Thoracic aorta (tissue), 2 donors: ENCODE data around the gene RNF31. TPM values are rescaled to one million over a fixed set of nuclear protein-coding genes. Genes with fewer than 3 reads are reported as not detected.

ENCODE experiments used
- ATAC-seq: fragments of 150-250 bp; one replicate; pipeline ENCODE4 v1.8.0; 2017; ENCODE audit warnings: low read depth; ENCODE audit not compliant: insufficient number of reproducible peaks, low FRiP score
- DNase-seq: peaks from one replicate; pipeline ENCODE4 v3.0.0-alpha.2; 2020; ENCODE audit warnings: low spot score
- H3K27ac ChIP-seq, 2 donors: fragments of 200-600 bp; sonication (generic); 1 replicate in 1 of 2; 2 replicates in 1 of 2; pipeline ENCODE4 v1.5.1; 2016; ENCODE audit warnings: mild to moderate bottlenecking in 2 of 2, moderate library complexity in 2 of 2
- H3K27me3 ChIP-seq: fragments of 200-600 bp; sonication (generic); replicated peaks from 2 replicates; pipeline ENCODE4 v1.6.0; 2016; ENCODE audit warnings: mild to moderate bottlenecking; ENCODE audit not compliant: insufficient read depth
- H3K36me3 ChIP-seq: fragments of 200-600 bp; sonication (generic); one replicate; pipeline ENCODE4 v1.5.1; 2016
- H3K4me1 ChIP-seq, 2 donors: fragments of 200-600 bp; sonication (generic); 1 replicate in 1 of 2; 2 replicates in 1 of 2; pipeline versions ENCODE4 v1.5.1 to v1.6.0; 2016; ENCODE audit warnings: low read depth in 2 of 2, mild to moderate bottlenecking in 1 of 2; ENCODE audit not compliant: control insufficient read depth in 1 of 2
- H3K4me3 ChIP-seq: fragments of 200-600 bp; sonication (generic); 2 replicates; pipeline ENCODE4 v1.5.1; 2016; ENCODE audit warnings: mild to moderate bottlenecking
- H3K9me3 ChIP-seq: fragments of 200-600 bp; sonication (generic); 2 replicates; pipeline ENCODE4 v1.5.1; 2016
- total RNA-seq, 2 donors: library from RNA; depleted of rRNA; stranded (reverse); fragments of >200 nt; gene quantifications; one replicate each; pipeline versions ENCODE4 v1.1.0 to v1.2.3, GENCODE V29; 2016
- TF ChIP-seq, protein P1 (sequence below): fragments of 200-600 bp; sonication (generic); IDR thresholded peaks from one replicate; pipeline ENCODE4 v1.5.1; 2019; ENCODE audit warnings: antibody characterized with exemption

Gene RNF31
- total RNA-seq, 2 donors from 2014 or later: 60.4 to 94.6 TPM

DNA sequence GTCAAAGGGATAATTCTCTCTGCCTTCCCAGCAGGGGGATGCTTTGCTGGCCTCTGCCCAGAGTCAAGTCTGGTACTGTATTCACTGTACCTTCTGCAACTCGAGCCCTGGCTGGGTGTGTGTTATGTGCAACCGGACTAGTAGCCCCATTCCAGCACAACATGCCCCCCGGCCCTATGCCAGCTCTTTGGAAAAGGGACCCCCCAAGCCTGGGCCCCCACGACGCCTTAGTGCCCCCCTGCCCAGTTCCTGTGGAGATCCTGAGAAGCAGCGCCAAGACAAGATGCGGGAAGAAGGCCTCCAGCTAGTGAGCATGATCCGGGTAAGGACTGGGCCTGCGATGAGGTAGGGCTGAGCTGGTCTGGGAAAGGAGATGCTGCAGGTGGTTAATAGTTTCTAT lies 3.3 kb downstream of the RNF31 start:
- H3K4me1 ChIP-seq: peaks cover 11 to 23% of the 10 kb centered on the region in 2 donors
- TF ChIP-seq, protein P1, sequence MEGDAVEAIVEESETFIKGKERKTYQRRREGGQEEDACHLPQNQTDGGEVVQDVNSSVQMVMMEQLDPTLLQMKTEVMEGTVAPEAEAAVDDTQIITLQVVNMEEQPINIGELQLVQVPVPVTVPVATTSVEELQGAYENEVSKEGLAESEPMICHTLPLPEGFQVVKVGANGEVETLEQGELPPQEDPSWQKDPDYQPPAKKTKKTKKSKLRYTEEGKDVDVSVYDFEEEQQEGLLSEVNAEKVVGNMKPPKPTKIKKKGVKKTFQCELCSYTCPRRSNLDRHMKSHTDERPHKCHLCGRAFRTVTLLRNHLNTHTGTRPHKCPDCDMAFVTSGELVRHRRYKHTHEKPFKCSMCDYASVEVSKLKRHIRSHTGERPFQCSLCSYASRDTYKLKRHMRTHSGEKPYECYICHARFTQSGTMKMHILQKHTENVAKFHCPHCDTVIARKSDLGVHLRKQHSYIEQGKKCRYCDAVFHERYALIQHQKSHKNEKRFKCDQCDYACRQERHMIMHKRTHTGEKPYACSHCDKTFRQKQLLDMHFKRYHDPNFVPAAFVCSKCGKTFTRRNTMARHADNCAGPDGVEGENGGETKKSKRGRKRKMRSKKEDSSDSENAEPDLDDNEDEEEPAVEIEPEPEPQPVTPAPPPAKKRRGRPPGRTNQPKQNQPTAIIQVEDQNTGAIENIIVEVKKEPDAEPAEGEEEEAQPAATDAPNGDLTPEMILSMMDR: no peak
- H3K4me3 ChIP-seq: no peak overlapping the region
- no peaks in the 10 kb centered on the region for H3K27me3 ChIP-seq
- no peaks in the 10 kb centered on the region for H3K9me3 ChIP-seq
- ATAC-seq (no peak), DNase-seq (no peak)
- H3K36me3 ChIP-seq: peaks cover 40% of the 10 kb centered on the region
- H3K27ac ChIP-seq: no peak overlapping the region

DNA sequence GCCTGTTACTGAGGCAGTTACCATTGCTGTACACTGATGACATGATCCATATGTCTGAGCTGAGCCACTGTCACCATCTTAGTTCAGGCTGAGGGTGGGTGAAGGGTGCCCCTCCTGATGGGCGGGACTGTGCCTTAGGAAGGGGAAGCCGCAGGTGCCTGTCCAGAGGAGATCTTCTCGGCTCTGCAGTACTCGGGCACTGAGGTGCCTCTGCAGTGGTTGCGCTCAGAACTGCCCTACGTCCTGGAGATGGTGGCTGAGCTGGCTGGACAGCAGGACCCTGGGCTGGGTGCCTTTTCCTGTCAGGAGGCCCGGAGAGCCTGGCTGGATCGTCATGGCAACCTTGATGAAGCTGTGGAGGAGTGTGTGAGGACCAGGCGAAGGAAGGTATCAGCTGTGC lies 3.7 kb downstream of the RNF31 start:
- H3K9me3 ChIP-seq: no peaks in the 10 kb centered on the region

DNA sequence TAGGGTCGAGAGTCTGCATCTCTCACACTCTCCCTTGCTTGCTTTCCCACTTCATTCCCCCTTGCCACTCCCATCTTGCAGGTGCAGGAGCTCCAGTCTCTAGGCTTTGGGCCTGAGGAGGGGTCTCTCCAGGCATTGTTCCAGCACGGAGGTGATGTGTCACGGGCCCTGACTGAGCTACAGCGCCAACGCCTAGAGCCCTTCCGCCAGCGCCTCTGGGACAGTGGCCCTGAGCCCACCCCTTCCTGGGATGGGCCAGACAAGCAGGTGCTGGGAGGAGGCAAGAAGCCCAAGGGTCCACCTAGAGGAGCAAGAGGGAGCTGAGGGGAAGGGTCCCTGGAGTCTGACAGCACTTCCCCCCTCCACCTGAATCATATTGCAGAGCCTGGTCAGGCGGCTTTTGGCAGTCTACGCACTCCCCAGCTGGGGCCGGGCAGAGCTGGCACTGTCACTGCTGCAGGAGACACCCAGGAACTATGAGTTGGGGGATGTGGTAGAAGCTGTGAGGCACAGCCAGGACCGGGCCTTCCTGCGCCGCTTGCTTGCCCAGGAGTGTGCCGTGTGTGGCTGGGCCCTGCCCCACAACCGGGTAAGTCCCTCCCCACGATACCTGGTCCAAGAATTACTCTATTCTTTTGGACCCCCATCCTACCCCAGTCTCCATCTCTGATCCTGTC lies 4.2 kb downstream of the RNF31 start:
- Histone ChIP-seq H3K27me3 (no peaks in the 10 kb centered on the region), H3K4me1 (peaks cover 7 to 18% of the 10 kb centered on the region in 2 donors), H3K4me3 (no peak overlapping the region), H3K9me3 (no peaks in the 10 kb centered on the region), H3K36me3 (peaks cover 50% of the 10 kb centered on the region), H3K27ac (no peak overlapping the region)
- ATAC-seq: no peak
- TF ChIP-seq, protein P1: no peak
- no peak for DNase-seq

More for the DNA sequence above, 3.7 kb downstream of the RNF31 start:
- TF ChIP-seq, protein P1: no peak
- DNase-seq (no peak), ATAC-seq (no peak)
- Histone ChIP-seq H3K27ac (no peak overlapping the region), H3K36me3 (peaks cover 44% of the 10 kb centered on the region), H3K4me1 (peaks cover 7 to 19% of the 10 kb centered on the region in 2 donors), H3K4me3 (no peak overlapping the region), H3K27me3 (no peaks in the 10 kb centered on the region)

DNA sequence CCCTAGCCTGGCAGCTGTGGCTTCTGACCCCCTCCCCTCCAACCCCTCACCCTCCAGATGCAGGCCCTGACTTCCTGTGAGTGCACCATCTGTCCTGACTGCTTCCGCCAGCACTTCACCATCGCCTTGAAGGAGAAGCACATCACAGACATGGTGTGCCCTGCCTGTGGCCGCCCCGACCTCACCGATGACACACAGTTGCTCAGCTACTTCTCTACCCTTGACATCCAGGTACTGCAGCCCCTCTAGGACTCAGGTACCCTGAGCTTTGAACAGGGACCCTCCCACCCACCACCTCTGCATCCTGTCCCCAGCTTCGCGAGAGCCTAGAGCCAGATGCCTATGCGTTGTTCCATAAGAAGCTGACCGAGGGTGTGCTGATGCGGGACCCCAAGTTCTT lies 7.8 kb downstream of the RNF31 start:
- H3K4me3 ChIP-seq: no peak overlapping the region
- TF ChIP-seq, protein P1: no peak
- ATAC-seq (no peak), DNase-seq (no peak)
- H3K36me3 ChIP-seq: peaks cover 59% of the 10 kb centered on the region
- H3K27ac ChIP-seq: no peak overlapping the region
- H3K9me3 ChIP-seq: no peaks in the 10 kb centered on the region
- H3K27me3 ChIP-seq: no peaks in the 10 kb centered on the region
- H3K4me1 ChIP-seq: no peaks in the 10 kb centered on the region

DNA sequence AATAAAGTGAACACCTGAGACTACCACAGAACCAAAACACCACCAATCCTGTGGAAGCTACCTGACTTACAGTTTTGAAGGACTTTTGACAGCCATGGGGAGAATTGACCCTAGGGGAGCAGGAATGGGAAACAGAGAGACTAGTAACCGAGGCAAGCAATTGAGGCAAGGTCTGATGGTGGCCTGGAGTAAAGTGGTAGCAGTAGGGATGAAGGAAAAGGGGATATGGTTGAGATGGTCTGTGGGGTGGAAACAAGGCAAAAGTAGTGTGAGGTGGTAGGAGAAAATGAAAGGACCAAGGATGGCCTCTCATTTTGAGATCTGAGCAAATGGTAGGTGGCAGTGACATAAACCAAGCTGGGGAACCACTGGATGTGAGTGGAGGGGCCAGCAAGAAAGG lies 9.5 kb downstream of the RNF31 start:
- H3K27ac ChIP-seq: no peak overlapping the region
- DNase-seq (no peak), ATAC-seq (no peak)
- TF ChIP-seq, protein P1: no peak
- H3K4me3 ChIP-seq: no peak overlapping the region
- H3K36me3 ChIP-seq: peaks cover 49% of the 10 kb centered on the region
- H3K9me3 ChIP-seq: no peaks in the 10 kb centered on the region
- H3K4me1 ChIP-seq: peaks cover 0 to 10% of the 10 kb centered on the region in 2 donors
- H3K27me3 ChIP-seq: no peaks in the 10 kb centered on the region
